K562 (cell line): Measurements from ENCODE around the gene C1QBP.

ENCODE experiments used
- ATF7 ChIP-seq: fragments of 450-650 bp; IDR thresholded peaks from 2 replicates; pipeline ENCODE4 v1.7.1; 2014; ENCODE audit warnings: mild to moderate bottlenecking, moderate library complexity
- JUND ChIP-seq, 2 experiments: IDR thresholded peaks; 2 replicates in 1 of 2; 3 replicates in 1 of 2; pipeline ENCODE4 v1.6.1; 2011; ENCODE audit warnings: borderline replicate concordance in 2 of 2, low read depth in 2 of 2, low read length in 2 of 2, improper control_type of control experiment in 1 of 2, missing biosample characterization in 1 of 2, missing genetic modification characterization in 1 of 2, missing genetic modification reagents in 1 of 2
- PML ChIP-seq: IDR thresholded peaks from 2 replicates; pipeline ENCODE4 v1.6.1; 2012; ENCODE audit warnings: low read length, inconsistent platforms
- POLR2A ChIP-seq: fragments of 450-650 bp; conservative IDR thresholded peaks from 2 replicates; pipeline ENCODE4 v1.6.1; 2016
- RAD21 ChIP-seq, 2 experiments: fragments of 250-450 bp in 1 of 2; fragments of 450-650 bp in 1 of 2; sonication (Bioruptor Pico) in 1 of 2; formaldehyde crosslinking in 1 of 2; IDR thresholded peaks in 1 of 2; conservative IDR thresholded peaks in 1 of 2; 2 replicates each; pipeline versions ENCODE4 v1.4.0 to v1.8.0; 2020 to 2022; ENCODE audit warnings: mild to moderate bottlenecking in 2 of 2, moderate library complexity in 1 of 2
- TEAD2 ChIP-seq: fragments of 450-650 bp; IDR thresholded peaks from 2 replicates; pipeline ENCODE4 v1.6.1; 2016; ENCODE audit warnings: missing genetic modification characterization, control low read depth, missing compliant biosample characterization
- ZBTB1 ChIP-seq: sonication (generic); formaldehyde crosslinking; IDR thresholded peaks from 2 replicates; pipeline ENCODE4 v1.8.1; 2023; ENCODE audit warnings: missing genetic modification reagents, low read depth, mild to moderate bottlenecking, borderline replicate concordance
- ZNF165 ChIP-seq: fragments of 250-450 bp; sonication (Bioruptor Pico); IDR thresholded peaks from 2 replicates; pipeline ENCODE4 v1.4.0; 2020; ENCODE audit warnings: borderline replicate concordance
- TF ChIP-seq, protein P1 (sequence below): fragments of 450-650 bp; conservative IDR thresholded peaks from 2 replicates; pipeline ENCODE4 v1.6.1; 2016; ENCODE audit warnings: missing genetic modification characterization, low read depth, mild to moderate bottlenecking, missing compliant biosample characterization, moderate library complexity
- TF ChIP-seq, protein P2 (sequence below), 3 experiments: IDR thresholded peaks in 2 of 3; conservative IDR thresholded peaks in 1 of 3; 2 replicates each; pipeline ENCODE4 v1.5.1; 2011 to 2012; ENCODE audit warnings: low read length in 3 of 3, mild to moderate bottlenecking in 3 of 3, control low read depth in 2 of 3, improper control_type of control experiment in 1 of 3, inconsistent platforms in 1 of 3, low read depth in 1 of 3, mixed read lengths in 1 of 3, moderate library complexity in 1 of 3; ENCODE audit not compliant: insufficient read depth in 2 of 3
- TF ChIP-seq, protein P3 (sequence below): sonication (generic); formaldehyde crosslinking; IDR thresholded peaks from 2 replicates; pipeline ENCODE4 v1.8.1; 2023; ENCODE audit warnings: mild to moderate bottlenecking, missing genetic modification reagents, moderate library complexity

DNA sequence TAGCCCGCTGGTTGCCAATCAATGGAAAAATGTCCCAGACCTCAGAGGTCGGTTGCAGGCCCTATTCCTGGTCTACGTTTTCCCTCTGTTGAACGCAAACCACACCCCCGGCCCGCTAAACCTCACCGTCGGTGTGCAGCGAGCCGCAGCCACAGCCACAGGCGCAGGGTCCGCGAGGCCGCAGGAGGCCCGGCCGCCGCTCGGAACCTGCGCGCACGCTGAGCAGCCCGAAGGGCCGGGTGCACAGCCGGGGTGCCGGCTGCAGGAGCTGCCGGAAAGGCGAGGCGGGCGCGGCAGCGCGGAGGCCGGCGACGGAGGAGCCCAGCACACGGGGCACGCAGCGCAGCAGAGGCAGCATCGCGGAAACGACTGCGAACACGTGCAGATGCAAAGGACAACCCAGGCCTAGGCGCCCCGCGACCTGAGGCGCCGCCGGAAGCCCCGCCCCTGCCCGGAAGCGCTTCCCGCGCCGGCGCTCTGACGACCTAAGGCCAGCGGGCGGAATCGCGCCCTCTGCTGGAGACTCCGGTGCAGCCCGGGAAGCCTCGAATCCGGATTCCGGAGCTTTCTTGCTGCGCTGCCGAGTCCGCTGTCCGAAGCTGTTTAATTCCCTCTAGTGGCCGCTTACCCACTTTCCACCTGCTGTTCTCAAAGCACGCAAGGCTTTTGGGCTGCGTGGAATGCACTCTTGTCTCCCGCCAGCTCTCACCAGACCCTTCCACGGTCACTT is at the start of gene C1QBP:
- peak; percentile 67; the same call in 1 of the 2 replicates for TF ChIP-seq POLR2A
- no peak for TF ChIP-seq ZBTB1 (CRISPR knock-in tag)
- peak; percentile 54 to 77 for TF ChIP-seq RAD21 (CRISPR knock-in tag; conservative IDR thresholded peaks at IDR 0.05 in 1 of 2, IDR thresholded peaks at IDR 0.05 in 1 of 2)
- peak; percentile 59 for TF ChIP-seq ATF7
- TF ChIP-seq, protein P1, sequence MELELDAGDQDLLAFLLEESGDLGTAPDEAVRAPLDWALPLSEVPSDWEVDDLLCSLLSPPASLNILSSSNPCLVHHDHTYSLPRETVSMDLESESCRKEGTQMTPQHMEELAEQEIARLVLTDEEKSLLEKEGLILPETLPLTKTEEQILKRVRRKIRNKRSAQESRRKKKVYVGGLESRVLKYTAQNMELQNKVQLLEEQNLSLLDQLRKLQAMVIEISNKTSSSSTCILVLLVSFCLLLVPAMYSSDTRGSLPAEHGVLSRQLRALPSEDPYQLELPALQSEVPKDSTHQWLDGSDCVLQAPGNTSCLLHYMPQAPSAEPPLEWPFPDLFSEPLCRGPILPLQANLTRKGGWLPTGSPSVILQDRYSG (tag), result no peak
- TF ChIP-seq TEAD2 (tag), result no peak
- 0 out of 2 replicates have a peak, but pooled peaks have one; percentile 34 for TF ChIP-seq JUND (IDR thresholded peaks at IDR 0.05; ENCODE audit: borderline replicate concordance, low read depth, low read length)
- no peak for TF ChIP-seq JUND (tag; IDR thresholded peaks at IDR 0.05; ENCODE audit: borderline replicate concordance, low read depth, low read length)
- TF ChIP-seq, protein P2, sequence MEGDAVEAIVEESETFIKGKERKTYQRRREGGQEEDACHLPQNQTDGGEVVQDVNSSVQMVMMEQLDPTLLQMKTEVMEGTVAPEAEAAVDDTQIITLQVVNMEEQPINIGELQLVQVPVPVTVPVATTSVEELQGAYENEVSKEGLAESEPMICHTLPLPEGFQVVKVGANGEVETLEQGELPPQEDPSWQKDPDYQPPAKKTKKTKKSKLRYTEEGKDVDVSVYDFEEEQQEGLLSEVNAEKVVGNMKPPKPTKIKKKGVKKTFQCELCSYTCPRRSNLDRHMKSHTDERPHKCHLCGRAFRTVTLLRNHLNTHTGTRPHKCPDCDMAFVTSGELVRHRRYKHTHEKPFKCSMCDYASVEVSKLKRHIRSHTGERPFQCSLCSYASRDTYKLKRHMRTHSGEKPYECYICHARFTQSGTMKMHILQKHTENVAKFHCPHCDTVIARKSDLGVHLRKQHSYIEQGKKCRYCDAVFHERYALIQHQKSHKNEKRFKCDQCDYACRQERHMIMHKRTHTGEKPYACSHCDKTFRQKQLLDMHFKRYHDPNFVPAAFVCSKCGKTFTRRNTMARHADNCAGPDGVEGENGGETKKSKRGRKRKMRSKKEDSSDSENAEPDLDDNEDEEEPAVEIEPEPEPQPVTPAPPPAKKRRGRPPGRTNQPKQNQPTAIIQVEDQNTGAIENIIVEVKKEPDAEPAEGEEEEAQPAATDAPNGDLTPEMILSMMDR (IDR thresholded peaks at IDR 0.05 in 2 of 3, conservative IDR thresholded peaks at IDR 0.05 in 1 of 3; ENCODE audit: insufficient read depth in 2 of 3, low read depth in 1 of 3, low read length in 3 of 3), result peak; percentile 93 to 98 (median 98)
- TF ChIP-seq, protein P3, sequence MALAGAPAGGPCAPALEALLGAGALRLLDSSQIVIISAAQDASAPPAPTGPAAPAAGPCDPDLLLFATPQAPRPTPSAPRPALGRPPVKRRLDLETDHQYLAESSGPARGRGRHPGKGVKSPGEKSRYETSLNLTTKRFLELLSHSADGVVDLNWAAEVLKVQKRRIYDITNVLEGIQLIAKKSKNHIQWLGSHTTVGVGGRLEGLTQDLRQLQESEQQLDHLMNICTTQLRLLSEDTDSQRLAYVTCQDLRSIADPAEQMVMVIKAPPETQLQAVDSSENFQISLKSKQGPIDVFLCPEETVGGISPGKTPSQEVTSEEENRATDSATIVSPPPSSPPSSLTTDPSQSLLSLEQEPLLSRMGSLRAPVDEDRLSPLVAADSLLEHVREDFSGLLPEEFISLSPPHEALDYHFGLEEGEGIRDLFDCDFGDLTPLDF (CRISPR knock-in tag), result peak; percentile 59; the same call in 1 of the 2 replicates
- TF ChIP-seq ZNF165 (CRISPR knock-in tag), result no peak
- TF ChIP-seq PML, result no peak
